ENCODE data around the gene TM4SF18.
"Not testable (repeated sequence)": the region's sequence is repeated elsewhere in the genome, so short reads cannot be mapped to it uniquely, and the experiment has no call there.

Gene TM4SF18

DNA sequence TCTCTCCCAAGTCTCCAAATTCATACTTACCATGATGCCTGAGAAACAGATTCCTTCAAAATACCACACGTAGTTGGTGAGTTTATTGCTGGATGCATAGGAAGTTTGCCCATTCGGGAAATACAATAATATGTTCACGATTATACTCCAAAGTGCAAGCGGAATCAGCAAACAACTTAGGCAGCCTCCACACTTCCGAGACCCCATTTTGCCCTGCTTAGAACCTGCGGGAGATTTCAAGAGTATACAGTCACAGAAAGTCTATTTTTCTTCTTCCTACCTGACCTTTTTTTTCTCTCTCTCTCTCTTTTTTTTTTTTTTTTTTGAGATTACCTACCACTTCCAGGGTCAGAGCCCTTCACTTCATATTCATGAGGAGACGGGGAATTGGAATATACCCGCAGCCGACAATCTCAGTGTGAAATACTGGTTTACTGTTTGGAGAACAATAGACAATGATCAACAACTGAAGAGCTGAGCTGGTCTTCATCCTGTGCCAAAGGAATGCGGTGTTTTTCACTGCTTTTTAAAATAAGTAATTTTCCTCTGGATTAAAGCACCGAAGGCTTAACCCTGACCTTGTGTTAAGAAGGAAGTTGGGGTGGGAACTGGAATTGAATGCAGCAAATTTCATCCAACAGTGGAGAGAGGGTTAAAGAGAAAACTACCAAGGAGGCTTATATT is at the start of gene TM4SF18:
Gene TM4SF18, minus strand, starts transcription at position 461 of the 684 bp plus-strand sequence. Its CDS starts 254 bp downstream, at position 207.
- no peak for DNase-seq (ENCODE audit: low read depth in 1 of 2, low spot score in 1 of 2)

GRCh38 chr3:149382518-149382917 is 49.1 kb upstream of the TM4SF18 start:
- DNase-seq (ENCODE audit: low read depth in 1 of 2, low spot score in 1 of 2), result no peak

DNA sequence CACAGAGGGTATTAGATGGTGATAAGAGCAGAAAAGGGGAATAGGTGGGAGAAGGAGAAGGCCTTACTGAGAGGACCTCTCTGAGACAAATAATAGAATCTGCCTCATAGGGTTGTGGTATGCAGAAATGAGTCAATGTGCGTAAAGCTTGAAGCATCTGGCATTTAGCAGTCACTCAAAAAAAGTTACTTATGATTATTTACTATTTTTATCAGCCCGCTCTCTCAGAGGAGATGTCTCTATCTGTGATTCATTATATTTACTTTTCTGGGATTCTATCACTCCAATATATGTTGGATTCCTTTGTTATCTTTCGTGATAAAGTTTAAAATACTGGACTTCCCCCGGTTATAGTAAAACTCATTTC is 48.6 kb upstream of the TM4SF18 start:
- no peak for DNase-seq (ENCODE audit: low read depth in 1 of 2, low spot score in 1 of 2)

DNA sequence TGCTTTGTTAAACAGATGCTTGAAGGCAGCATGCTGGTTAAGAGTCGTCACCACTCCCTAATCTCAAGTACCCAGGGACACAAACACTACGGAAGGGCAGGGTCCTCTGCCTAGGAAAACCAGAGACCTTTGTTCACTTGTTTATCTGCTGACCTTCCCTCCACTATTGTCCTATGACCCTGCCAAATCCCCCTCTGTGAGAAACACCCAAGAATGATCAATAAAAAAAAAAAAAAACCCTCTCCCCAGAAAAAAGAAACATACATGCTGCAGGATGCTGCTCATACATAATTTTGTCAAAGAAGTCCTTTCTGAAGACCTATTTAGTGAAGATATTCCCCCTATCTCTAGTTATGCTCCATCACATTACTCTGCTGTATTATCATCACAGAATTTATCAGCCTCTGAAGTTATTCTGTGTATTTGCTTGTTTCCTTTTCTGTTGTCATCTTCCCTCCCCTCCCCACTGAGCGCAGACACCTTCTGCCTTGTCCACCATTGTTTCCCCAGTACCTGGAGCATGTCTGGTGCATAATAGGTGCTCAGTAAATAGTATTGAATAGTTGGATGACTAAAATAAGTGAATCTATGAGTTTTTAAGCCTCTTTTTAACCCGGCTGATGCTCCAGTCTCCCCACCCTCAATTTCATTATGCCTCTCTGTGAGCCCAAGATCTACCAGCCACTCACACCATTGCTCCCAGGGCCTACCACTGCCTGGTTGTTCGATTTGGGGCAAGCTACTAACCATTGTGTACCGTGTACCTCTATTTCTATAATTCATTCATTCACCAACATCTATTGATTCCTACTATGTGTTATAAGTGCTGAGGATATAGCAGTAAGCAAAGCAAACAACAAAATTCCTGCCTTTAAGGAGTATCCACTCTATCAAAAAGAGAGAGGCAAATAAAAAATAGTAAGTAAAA is 48.0 kb upstream of the TM4SF18 start:
- no peak for DNase-seq (ENCODE audit: low read depth in 1 of 2, low spot score in 1 of 2)

DNA sequence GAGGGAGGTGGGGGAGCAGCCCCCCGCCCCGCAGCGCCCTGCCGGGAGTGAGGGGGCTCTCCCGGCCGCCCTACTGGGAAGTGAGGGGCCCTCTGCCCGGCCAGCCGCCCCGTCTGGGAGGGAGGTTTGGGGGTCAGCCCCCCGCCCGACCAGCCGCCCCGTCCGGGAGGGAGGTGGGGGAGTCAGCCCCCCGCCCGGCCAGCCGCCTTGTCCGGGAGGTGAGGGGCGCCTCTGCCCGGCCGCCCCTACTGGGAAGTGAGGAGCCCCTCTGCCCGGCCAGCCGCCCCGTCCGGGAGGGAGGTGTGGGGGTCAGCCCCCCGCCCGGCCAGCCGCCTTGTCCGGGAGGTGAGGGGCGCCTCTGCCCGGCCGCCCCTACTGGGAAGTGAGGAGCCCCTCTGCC is 46.8 kb upstream of the TM4SF18 start:
- DNase-seq (ENCODE audit: low read depth in 1 of 2, low spot score in 1 of 2), result not testable (repeated sequence)

DNA sequence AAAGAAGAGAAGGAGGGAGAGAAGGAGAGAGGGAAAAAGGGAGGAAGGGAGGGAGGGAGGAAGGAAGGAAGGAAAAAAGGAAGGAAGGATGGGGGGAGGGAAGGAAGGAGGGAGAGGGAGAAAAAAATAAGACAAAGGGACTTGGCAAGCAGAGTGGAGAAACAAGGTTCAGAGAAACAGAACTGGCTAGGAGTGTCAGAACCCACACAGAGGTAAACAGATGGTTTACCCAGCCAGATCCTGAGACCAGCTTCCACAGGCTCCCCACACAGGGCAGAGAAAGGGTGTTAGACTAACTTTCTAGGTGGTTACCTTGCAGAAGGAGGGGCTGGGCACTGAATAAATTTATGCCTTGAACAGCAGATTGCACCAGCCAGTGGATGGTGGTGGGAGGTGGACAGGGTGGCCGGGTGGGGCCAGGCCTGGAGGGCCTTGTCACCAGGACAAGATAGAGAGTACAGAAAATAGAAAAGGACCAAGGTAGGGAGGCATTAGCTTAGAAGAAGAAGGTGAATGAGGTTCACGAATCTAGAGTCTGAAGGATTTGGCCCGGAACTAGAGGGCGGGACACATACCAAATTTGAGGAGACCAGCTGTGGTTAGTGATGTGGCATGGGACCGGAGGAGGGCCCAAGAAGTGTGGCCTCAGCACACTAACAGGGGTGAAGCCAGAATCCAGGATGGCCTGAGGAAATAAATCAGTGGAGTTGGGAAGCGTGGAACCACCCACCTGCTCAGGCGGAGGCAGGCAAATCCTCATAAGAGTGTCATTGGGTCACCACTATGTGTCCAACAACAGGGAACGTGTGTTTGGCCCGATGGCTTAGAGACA is 45.3 kb upstream of the TM4SF18 start:
- no peak for DNase-seq (ENCODE audit: low read depth in 1 of 2, low spot score in 1 of 2)

- DNase-seq (ENCODE audit: low read depth in 1 of 2, low spot score in 1 of 2), result no peak
These were observed 44.2 kb upstream of the TM4SF18 start, which contains the start of gene TM4SF1 for GRCh38 chr3:149377408-149378364. Gene TM4SF1, minus strand, starts transcription at chr3:149377649. Its CDS starts 102 bp downstream, at chr3:149377547.

DNA sequence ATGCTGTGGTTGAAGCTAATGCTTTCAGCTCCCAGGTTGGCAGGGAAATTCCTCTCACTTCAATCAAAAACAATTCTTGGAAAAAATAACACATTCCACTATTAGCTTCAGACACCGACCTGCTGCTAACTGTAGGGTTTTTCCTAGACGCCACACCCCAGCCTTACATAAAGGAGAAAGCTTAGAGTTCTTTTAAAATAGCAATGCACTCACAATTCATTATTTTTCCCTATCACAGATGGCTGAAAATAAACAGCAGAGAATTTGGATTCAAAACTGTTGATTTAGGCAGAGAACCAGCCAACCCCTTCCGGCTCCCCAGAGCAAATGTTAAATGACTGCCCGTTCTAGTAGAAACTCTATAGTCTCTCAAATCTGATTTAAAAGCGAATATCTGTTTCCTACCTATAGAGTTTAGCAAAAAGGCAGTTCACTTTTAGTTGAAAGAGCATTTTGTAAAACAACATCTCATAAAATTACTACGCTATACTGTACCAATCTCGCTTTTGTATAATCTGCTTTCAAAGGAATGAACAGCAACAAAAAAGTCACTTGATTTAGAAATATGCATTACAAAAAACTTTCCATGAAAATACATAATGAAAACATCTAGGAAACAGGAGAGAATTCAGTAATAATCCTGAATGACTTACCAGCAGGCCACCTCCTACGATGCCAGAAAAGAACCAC is 43.4 kb upstream of the TM4SF18 start:
- no peak for DNase-seq (ENCODE audit: low read depth in 1 of 2, low spot score in 1 of 2)

DNA sequence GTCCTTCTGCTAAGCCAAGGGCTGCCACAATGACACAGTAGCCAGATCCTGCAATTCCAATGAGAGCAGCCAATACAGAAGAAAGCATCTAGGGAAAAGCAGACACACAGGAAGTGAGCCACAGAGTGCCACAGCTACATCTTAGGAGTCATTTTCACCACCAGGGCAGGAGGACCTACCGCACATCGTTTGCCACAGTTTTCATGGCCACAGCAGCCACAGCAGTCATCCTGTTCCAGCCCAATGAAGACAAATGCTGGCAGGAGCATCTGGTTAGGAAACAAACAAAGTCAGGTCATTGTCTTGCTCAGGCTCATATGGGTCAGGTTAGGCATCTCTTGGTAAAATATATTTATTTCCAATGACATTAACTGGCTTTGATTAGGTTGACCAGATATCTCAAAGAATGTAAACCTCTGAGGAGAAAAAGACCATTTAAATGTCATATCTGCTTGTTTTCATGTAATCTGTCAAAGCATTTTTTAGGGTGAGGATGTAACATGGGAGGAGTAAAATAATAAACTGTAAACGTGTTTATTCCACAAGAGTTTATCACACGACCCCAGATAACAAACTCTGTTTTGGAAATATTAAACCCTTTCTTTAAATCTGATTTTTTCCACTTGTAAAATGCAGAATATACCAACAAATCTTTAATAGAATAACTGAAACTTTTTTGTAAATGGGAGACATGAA is 42.2 kb upstream of the TM4SF18 start:
- DNase-seq (ENCODE audit: low read depth in 1 of 2, low spot score in 1 of 2), result no peak

DNA sequence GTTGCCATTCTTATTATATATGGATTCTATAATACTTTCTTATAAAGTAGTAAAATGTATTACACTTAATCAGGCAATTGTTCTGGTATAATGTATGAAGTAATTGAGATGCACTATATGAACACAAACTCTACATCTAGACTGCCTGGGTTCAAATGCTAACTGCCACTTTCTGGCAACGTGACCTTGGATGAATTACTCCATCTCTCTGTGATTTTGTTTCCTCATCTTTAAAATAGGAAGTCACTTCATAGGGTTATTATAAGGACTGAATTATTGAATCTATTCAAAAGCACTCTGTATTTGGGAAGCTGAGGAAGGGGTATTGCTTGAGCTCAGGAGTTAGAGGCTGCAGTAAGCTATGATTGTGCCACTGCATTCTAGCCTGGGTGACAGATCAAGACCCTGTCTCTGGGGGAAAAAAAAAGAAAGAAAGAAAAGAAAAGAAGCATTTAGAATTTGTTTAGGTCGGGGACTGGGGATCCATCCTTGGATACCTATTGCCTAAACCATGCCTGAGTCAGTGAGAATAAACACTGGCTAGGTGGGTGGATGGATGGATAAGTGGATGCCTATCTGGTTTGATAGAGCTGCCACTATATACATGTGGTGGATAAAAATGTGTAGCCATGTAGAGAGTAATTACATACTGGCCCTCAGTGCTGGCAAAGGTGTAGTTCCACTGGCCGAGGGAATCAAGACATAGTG is 41.5 kb upstream of the TM4SF18 start:
- DNase-seq (ENCODE audit: low read depth in 1 of 2, low spot score in 1 of 2), result no peak

GRCh38 chr3:149374391-149374790 is 41.0 kb upstream of the TM4SF18 start:
- DNase-seq (ENCODE audit: low read depth in 1 of 2, low spot score in 1 of 2), result no peak

DNA sequence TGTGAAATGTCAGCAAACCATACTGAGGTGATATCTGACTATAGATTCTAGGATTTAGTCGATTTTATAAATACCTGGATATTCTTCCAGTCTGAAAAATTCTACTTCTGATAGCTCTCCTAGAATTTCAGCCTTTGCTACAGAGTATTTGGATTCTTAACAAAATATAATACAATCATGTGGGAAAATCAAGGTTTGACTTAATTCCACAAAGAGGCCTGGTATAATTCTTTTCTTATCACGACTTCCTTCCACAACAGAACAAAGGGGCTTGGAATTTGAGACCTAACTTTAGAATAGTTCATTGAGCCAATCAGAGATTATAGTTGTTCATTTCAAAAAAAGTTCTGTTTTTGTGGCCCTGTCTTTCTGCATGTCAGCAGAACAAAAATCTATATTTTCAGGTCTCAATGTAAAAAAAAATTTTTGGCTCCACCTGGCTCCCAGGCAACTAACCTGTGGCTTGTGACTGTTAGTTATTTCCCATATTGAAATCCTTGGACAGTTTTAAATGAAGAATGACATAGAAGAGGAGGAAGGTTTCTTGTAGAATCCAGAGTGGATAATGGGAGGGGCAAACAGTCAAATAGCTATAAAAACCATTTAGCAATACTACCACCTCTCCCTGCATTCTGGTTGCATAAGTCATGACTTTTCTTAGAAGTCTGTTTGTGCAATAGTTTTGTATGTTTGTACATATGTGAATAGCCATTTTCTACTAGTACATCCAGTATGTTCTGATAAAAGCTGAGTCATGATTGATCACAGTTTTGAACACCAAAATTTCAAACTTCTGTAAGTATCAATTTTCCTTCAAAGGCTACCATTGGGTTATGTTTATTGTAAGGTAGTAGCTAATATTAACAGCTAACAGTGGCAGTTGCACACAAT is 40.0 kb upstream of the TM4SF18 start:
- DNase-seq (ENCODE audit: low read depth in 1 of 2, low spot score in 1 of 2), result no peak

DNA sequence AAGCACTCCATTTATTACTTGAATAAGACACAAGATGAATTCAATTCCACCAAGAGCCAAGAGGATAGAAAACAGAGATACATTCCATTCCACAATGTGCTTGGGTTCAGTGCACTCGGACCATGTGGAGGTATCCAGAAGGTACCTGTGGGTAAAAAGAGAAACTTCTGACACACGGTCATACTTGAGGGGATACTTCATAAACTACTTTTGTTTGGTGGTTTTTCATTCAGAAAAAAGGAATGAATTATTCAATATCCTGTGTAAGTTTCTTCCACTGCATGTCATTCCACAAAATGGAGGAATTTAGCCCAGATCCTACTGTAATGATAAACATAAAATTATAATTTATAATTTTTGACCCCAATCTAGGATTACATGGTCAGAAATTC is 38.3 kb upstream of the TM4SF18 start:
- DNase-seq (ENCODE audit: low read depth in 1 of 2, low spot score in 1 of 2), result no peak

GRCh38 chr3:149371001-149371722 is 37.7 kb upstream of the TM4SF18 start:
- DNase-seq (ENCODE audit: low read depth in 1 of 2, low spot score in 1 of 2), result no peak

DNA sequence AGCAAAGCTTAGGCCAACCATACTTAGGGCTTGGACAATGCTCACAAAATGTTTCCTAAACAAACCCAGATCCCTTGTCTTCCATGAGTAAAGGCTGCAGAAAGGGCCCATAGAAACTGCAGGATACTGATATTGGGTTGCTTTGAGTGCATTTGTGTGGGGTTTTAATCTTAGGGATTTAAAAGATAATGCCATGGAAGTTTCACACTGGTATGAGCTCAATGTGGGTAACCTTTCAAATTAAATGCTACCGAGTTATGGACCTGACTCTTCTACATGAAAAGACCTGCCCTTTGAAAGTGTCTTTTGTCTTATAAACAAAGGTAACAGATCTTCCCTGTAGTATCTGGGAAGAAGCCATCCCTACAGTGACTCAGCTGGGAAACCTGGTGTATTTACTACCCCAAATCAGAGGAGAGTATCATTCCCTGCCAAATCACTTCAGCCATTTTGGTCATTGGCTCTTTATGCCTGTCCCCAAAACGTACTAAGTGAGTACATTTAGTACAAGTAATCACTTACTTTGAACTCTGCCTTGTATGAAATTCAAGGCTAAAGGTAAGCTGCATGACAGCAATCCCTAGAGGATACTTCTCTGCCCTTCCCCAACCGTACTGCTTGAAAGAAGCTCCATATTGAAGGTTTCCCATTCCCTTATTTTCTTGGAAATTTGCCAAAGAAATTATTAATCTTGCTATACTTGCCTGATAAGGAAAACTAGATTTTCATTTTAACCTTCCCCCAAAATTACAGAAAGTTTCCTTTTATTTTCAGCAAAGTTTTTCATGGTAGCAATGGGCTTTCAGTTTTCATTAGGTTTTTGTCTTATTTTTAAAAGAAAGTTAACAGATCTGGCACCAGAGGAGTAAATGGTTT is 36.8 kb upstream of the TM4SF18 start:
- DNase-seq (ENCODE audit: low read depth in 1 of 2, low spot score in 1 of 2), result no peak
